ENCODE results near the gene TMEM89.

- no peak for TF ChIP-seq CTCF (IDR thresholded peaks at IDR 0.05)
- TF ChIP-seq EP300 (IDR thresholded peaks at IDR 0.05): no peak
- no peak for TF ChIP-seq POLR2A (IDR thresholded peaks at IDR 0.05)
Measured at GRCh38 chr3:48664929-48665328, 43.4 kb upstream of the TMEM89 start.
